K562 (cell line): ENCODE data around the gene TP73. TPM values are rescaled to one million over a fixed set of nuclear protein-coding genes. Genes with fewer than 3 reads are reported as not detected.

Experiments used
- CREM ChIP-seq: IDR thresholded peaks from 2 replicates; pipeline ENCODE4 v1.6.1; 2014; ENCODE audit warnings: antibody characterized with exemption, low read depth
- CUX1 ChIP-seq: fragments of 200-800 bp; sonication (Bioruptor generic); IDR thresholded peaks from 2 replicates; pipeline ENCODE4 v1.6.1; 2016; ENCODE audit warnings: missing genetic modification characterization, missing compliant biosample characterization
- EP400 ChIP-seq: fragments of 450-650 bp; IDR thresholded peaks from 2 replicates; pipeline ENCODE4 v1.6.1; 2017; ENCODE audit warnings: antibody characterized with exemption, mild to moderate bottlenecking, moderate library complexity
- FOXA3 ChIP-seq, 2 experiments: fragments of 450-650 bp in 1 of 2; sonication (generic) in 1 of 2; formaldehyde crosslinking; IDR thresholded peaks in 1 of 2; conservative IDR thresholded peaks in 1 of 2; 2 replicates each; pipeline versions ENCODE4 v1.4.0 to v1.8.0; 2020 to 2022; ENCODE audit warnings: mild to moderate bottlenecking in 2 of 2, missing genetic modification reagents in 1 of 2
- FOXK1 ChIP-seq: sonication (generic); formaldehyde crosslinking; IDR thresholded peaks from 2 replicates; pipeline ENCODE4 v1.8.0; 2022; ENCODE audit warnings: missing genetic modification reagents, mild to moderate bottlenecking, borderline replicate concordance
- HES1 ChIP-seq: fragments of 450-650 bp; IDR thresholded peaks from 2 replicates; pipeline ENCODE4 v1.6.1; 2016; ENCODE audit warnings: low read depth, mild to moderate bottlenecking, moderate library complexity
- KLF13 ChIP-seq: fragments of 450-650 bp; IDR thresholded peaks from 2 replicates; pipeline ENCODE4 v1.6.1; 2016; ENCODE audit warnings: missing genetic modification characterization, low read depth, mild to moderate bottlenecking, missing compliant biosample characterization, moderate library complexity, borderline replicate concordance
- MECOM ChIP-seq: fragments of 250-450 bp; sonication (Bioruptor Pico); IDR thresholded peaks from 2 replicates; pipeline ENCODE4 v1.8.0; 2022; ENCODE audit warnings: inconsistent platforms
- POLR2A ChIP-seq: fragments of 450-650 bp; conservative IDR thresholded peaks from 2 replicates; pipeline ENCODE4 v1.6.1; 2016
- ZBTB1 ChIP-seq: sonication (generic); formaldehyde crosslinking; IDR thresholded peaks from 2 replicates; pipeline ENCODE4 v1.8.1; 2023; ENCODE audit warnings: missing genetic modification reagents, low read depth, mild to moderate bottlenecking, borderline replicate concordance
- ZFP91 ChIP-seq: sonication (generic); formaldehyde crosslinking; IDR thresholded peaks from 2 replicates; pipeline ENCODE4 v1.8.0; 2022; ENCODE audit warnings: mild to moderate bottlenecking, missing genetic modification reagents
- ZNF324 ChIP-seq: fragments of 250-450 bp; sonication (Bioruptor Pico); IDR thresholded peaks from 2 replicates; pipeline ENCODE4 v1.4.0; 2020; ENCODE audit warnings: mild to moderate bottlenecking
- ZNF431 ChIP-seq: sonication (generic); formaldehyde crosslinking; IDR thresholded peaks from 2 replicates; pipeline ENCODE4 v1.8.0; 2022; ENCODE audit warnings: mild to moderate bottlenecking, missing genetic modification reagents
- polyA plus RNA-seq, 8 experiments: library from polyadenylated mRNA; depleted of rRNA in 4 of 8; stranded (reverse) in 5 of 8; unstranded in 3 of 8; fragments of >200 nt; fragmentation: Nextera tagmentation in 2 of 8; fragmentation: Illumina TruSeq in 1 of 8; extraction: Ambion mirVana in 2 of 8; extraction: Trizol in 1 of 8; gene quantifications; 2 replicates each; pipeline versions ENCODE4 v1.2.1 to v1.2.3, GENCODE V29; 2011 to 2014; ENCODE audit warnings: inconsistent platforms in 1 of 8, missing spikeins in 1 of 8
- total RNA-seq, 7 experiments: library from RNA; depleted of rRNA in 6 of 7; stranded (reverse); fragments of >200 nt in 6 of 7; fragmentation: Illumina TruSeq in 2 of 7; extraction: Trizol in 2 of 7; gene quantifications; 2 replicates each; pipeline versions ENCODE4 v1.2.1 to v1.2.3, GENCODE V29; 2011 to 2021; ENCODE audit warnings: low replicate concordance in 1 of 7
- TF ChIP-seq, protein P1 (sequence below): sonication (generic); formaldehyde crosslinking; IDR thresholded peaks from 2 replicates; pipeline ENCODE4 v1.8.1; 2023; ENCODE audit warnings: mild to moderate bottlenecking, missing genetic modification reagents
- TF ChIP-seq, protein P2 (sequence below): sonication (generic); formaldehyde crosslinking; IDR thresholded peaks from 2 replicates; pipeline ENCODE4 v1.8.0; 2022; ENCODE audit warnings: missing genetic modification reagents, mild to moderate bottlenecking, borderline replicate concordance

The TP73 gene
- total and polyA plus RNA-seq, 9 of the 15 experiments (the other 6 are each of a cell fraction or from before 2014, with no cell fraction given): 0.07 to 1.6 (median 0.40) TPM; not detected in 2

DNA sequence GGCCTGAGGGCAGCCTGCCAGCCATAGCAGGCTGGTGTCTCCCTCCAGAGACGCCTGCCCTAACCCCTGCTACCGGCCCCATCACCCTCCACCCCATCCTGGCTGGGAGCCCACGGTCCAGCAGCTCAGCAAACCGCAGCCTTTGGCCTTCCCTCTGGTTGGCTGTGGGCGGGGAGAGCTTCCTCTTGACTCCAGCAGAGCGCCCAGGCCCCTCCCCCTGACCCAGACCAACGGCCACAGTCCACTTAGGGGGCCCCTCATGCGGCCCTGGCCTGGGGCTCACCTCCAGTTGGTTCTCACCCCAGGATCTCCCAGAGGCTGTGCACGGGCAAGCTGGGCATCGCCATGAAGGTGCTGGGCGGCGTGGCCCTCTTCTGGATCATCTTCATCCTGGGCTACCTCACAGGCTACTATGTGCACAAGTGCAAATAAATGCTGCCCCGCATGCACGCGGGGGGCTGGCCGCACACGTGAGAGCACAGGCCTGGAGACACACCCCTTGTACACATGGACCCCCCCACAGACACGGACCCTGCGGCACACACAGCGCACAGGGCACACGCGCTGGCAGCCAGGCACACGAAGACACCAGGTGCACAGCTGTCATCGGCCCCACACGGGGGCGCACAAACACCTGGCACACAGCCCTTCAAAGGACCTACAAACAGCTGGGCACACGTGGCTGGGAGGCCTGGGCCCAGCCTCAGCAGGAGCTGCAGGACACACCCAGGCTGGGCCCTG is 123.3 kb downstream of the TP73 start (continued):
- no peak; the same call in 1 of the 2 replicates for TF ChIP-seq CUX1 (CRISPR knock-in tag)
- TF ChIP-seq MECOM: peak; percentile 71; the same call in 1 of the 2 replicates
- TF ChIP-seq, protein P1, sequence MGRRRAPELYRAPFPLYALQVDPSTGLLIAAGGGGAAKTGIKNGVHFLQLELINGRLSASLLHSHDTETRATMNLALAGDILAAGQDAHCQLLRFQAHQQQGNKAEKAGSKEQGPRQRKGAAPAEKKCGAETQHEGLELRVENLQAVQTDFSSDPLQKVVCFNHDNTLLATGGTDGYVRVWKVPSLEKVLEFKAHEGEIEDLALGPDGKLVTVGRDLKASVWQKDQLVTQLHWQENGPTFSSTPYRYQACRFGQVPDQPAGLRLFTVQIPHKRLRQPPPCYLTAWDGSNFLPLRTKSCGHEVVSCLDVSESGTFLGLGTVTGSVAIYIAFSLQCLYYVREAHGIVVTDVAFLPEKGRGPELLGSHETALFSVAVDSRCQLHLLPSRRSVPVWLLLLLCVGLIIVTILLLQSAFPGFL (CRISPR knock-in tag): no peak
- TF ChIP-seq ZNF324 (CRISPR knock-in tag): no peak
- peak; percentile 85 for TF ChIP-seq KLF13 (tag)
- peak; percentile 47; the same call in 1 of the 2 replicates for TF ChIP-seq POLR2A
- TF ChIP-seq FOXK1 (CRISPR knock-in tag): peak; percentile 85
- peak in 1 of 2 experiments; percentile 63; a peak in 1 of 4 replicates for TF ChIP-seq FOXA3 (CRISPR knock-in tag; conservative IDR thresholded peaks at IDR 0.05 in 1 of 2, IDR thresholded peaks at IDR 0.05 in 1 of 2)
- peak; percentile 83; the same call in 1 of the 2 replicates for TF ChIP-seq ZNF431 (CRISPR knock-in tag)
- TF ChIP-seq CREM: peak; percentile 74
- TF ChIP-seq EP400: peak; percentile 88
- no peak for TF ChIP-seq HES1
- peak; percentile 69; the same call in 1 of the 2 replicates for TF ChIP-seq ZBTB1
- peak; percentile 60; the same call in 1 of the 2 replicates for TF ChIP-seq ZFP91
- TF ChIP-seq, protein P2, sequence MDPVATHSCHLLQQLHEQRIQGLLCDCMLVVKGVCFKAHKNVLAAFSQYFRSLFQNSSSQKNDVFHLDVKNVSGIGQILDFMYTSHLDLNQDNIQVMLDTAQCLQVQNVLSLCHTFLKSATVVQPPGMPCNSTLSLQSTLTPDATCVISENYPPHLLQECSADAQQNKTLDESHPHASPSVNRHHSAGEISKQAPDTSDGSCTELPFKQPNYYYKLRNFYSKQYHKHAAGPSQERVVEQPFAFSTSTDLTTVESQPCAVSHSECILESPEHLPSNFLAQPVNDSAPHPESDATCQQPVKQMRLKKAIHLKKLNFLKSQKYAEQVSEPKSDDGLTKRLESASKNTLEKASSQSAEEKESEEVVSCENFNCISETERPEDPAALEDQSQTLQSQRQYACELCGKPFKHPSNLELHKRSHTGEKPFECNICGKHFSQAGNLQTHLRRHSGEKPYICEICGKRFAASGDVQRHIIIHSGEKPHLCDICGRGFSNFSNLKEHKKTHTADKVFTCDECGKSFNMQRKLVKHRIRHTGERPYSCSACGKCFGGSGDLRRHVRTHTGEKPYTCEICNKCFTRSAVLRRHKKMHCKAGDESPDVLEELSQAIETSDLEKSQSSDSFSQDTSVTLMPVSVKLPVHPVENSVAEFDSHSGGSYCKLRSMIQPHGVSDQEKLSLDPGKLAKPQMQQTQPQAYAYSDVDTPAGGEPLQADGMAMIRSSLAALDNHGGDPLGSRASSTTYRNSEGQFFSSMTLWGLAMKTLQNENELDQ (CRISPR knock-in tag): 0 out of 2 replicates have a peak, but pooled peaks have one; percentile 81
